GM23248 (cell line): ENCODE data around the gene MPZL1. TPM values are rescaled to one million over a fixed set of nuclear protein-coding genes. Genes with fewer than 3 reads are reported as not detected.

Source experiments
- DNase-seq: peaks from one replicate; pipeline ENCODE4 v3.0.0-alpha.2; 2015
- H2AFZ ChIP-seq: fragments of 200-600 bp; sonication (generic); 2 replicates; pipeline ENCODE4 v1.6.1; 2016; ENCODE audit warnings: antibody characterized with exemption
- H3F3A ChIP-seq: fragments of 200-600 bp; sonication (generic); 2 replicates; pipeline ENCODE4 v1.6.1; 2016; ENCODE audit warnings: mild to moderate bottlenecking, antibody characterized with exemption, mixed run types; ENCODE audit not compliant: insufficient read depth
- H3K27ac ChIP-seq: fragments of 200-600 bp; sonication (generic); 2 replicates; pipeline ENCODE4 v1.5.1; 2016; ENCODE audit warnings: mild to moderate bottlenecking
- H3K27me3 ChIP-seq: fragments of 200-600 bp; sonication (generic); replicated peaks from 2 replicates; pipeline ENCODE4 v1.6.1; 2016; ENCODE audit warnings: mild to moderate bottlenecking; ENCODE audit not compliant: insufficient read depth
- H3K36me3 ChIP-seq: fragments of 200-600 bp; sonication (generic); 2 replicates; pipeline ENCODE4 v1.6.1; 2016; ENCODE audit warnings: low read depth, mild to moderate bottlenecking
- H3K4me1 ChIP-seq: fragments of 200-600 bp; sonication (generic); 2 replicates; pipeline ENCODE4 v1.6.1; 2016; ENCODE audit warnings: mild to moderate bottlenecking; ENCODE audit not compliant: insufficient read depth
- H3K4me2 ChIP-seq: fragments of 200-600 bp; sonication (generic); one replicate; pipeline ENCODE4 v1.6.1; 2016; ENCODE audit warnings: mild to moderate bottlenecking; ENCODE audit not compliant: unreplicated experiment
- H3K4me3 ChIP-seq: fragments of 200-600 bp; sonication (generic); 2 replicates; pipeline ENCODE4 v1.5.1; 2016; ENCODE audit warnings: mild to moderate bottlenecking
- H3K79me2 ChIP-seq: fragments of 200-600 bp; sonication (generic); 2 replicates; pipeline ENCODE4 v1.6.1; 2016; ENCODE audit warnings: mild to moderate bottlenecking; ENCODE audit not compliant: insufficient read depth
- H3K9ac ChIP-seq: fragments of 200-600 bp; sonication (generic); 2 replicates; pipeline ENCODE4 v1.6.1; 2016; ENCODE audit warnings: mild to moderate bottlenecking
- H3K9me2 ChIP-seq: fragments of 200-600 bp; sonication (generic); 2 replicates; pipeline ENCODE4 v1.6.1; 2016; ENCODE audit warnings: mixed run types, mild to moderate bottlenecking, moderate library complexity; ENCODE audit not compliant: insufficient read depth
- H3K9me3 ChIP-seq: fragments of 200-600 bp; sonication (generic); one replicate; pipeline ENCODE4 v1.6.1; 2017; ENCODE audit warnings: low read depth
- H4K20me1 ChIP-seq: fragments of 200-600 bp; sonication (generic); 2 replicates; pipeline ENCODE4 v1.6.0; 2016; ENCODE audit not compliant: insufficient read depth
- EZH2 ChIP-seq: fragments of 200-600 bp; sonication (generic); IDR thresholded peaks from 2 replicates; pipeline ENCODE4 v1.6.1; 2018; ENCODE audit warnings: antibody characterized with exemption, mild to moderate bottlenecking; ENCODE audit not compliant: insufficient read depth, poor library complexity, severe bottlenecking
- EZH2phosphoT487 ChIP-seq: fragments of 200-600 bp; sonication (generic); IDR thresholded peaks from 2 replicates; pipeline ENCODE4 v1.6.1; 2018; ENCODE audit warnings: antibody characterized with exemption, moderate library complexity, mild to moderate bottlenecking, low read depth; ENCODE audit not compliant: insufficient read depth
- WGBS, 2 experiments: methylation state at CpG; one replicate each; pipeline ENCODE4 v1.1.6; 2015 to 2017; ENCODE audit warnings: low lambda C conversion rate in 2 of 2, low coverage in 1 of 2; ENCODE audit errors: missing lambda C conversion rate in 2 of 2; 5-methylcytosine and 5-hydroxymethylcytosine counted together
- in situ Hi-C: fragments of 300-500 bp; cut with MboI; formaldehyde crosslinking; loops from 2 replicates; pipeline ENCODE4 v1.15.0; 2020
- polyA plus RNA-seq: library from polyadenylated mRNA; unstranded; fragments of >200 nt; fragmentation: Nextera tagmentation; extraction: Ambion mirVana; gene quantifications from 2 replicates; pipeline ENCODE4 v1.2.1, GENCODE V29; 2016
- total RNA-seq: library from RNA; depleted of rRNA; stranded (reverse); fragments of >200 nt; shearing (Covaris generic); gene quantifications from 2 replicates; pipeline ENCODE4 v1.2.3, GENCODE V29; 2014

The MPZL1 gene
- total and polyA plus RNA-seq, 2 experiments from 2014 or later = 144 to 284 TPM

DNA sequence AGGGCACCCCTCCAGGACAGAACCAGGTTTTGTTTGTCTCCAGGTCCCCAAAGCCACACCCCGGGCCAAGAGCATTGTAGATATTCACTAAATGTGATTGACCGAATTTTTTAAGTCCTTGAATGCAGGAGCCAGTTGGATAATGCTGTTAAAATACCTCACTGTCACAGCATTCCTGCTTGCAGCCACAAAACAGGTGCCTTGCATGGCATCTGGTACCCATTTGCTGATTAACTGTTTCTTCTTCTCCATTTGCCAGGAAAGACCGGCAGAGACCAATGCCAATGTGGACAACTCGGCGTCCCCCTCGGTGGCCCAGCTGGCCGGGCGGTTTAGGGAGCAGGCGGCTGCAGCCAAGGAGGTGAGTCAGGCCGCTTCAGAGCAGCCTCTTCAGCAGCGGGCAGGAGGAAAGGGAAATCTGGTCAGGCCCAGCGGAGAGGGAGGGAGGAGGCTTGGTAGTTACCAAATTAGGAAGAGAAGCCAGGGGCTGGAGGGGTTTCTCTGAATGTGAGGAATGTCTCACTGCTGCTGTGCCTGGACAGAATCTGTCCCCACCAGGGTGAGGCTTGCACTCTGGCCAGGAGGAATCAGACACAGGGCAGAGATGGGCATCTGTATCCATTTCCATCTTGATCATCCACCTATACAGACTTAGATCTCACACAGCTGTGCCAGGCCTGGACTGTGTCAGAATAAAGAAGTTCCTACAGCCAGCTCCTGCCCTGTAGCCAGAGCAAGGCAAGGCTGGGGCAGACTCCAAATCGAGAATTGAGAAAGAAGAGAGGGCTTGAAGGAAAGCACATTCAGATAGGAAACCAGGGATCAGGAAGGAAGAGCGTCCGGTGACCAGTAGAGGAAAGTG, 37.9 kb upstream of the MPZL1 start:
- H3F3A ChIP-seq = peaks cover 9% of the 10 kb centered on the region
- WGBS, 2 experiments = 65 to 68% methylated on average over 15 of the region's 15 CpGs
- no peak overlapping the region for H2AFZ ChIP-seq
- no peak overlapping the region for H3K27ac ChIP-seq
- no peaks in the 10 kb centered on the region for H3K9me2 ChIP-seq
- no peak overlapping the region for H3K4me2 ChIP-seq
- H3K9ac ChIP-seq = no peak overlapping the region
- no peaks in the 10 kb centered on the region for H3K79me2 ChIP-seq
- H3K27me3 ChIP-seq = no peaks in the 10 kb centered on the region
- DNase-seq = peak; percentile 40
- H4K20me1 ChIP-seq = no peaks in the 10 kb centered on the region
- in situ Hi-C loops = loop anchor here (25.0 kb wide), 3 partner anchors 97 to 597 kb away; partner anchors contain the start of genes GPA33 and STYXL2
- H3K9me3 ChIP-seq = no peaks in the 10 kb centered on the region
- no peaks in the 10 kb centered on the region for H3K36me3 ChIP-seq
- no peaks in the 10 kb centered on the region for H3K4me1 ChIP-seq
- H3K4me3 ChIP-seq = no peak overlapping the region
- TF ChIP-seq EZH2phosphoT487 (no peak), EZH2 (no peak)

- 90 to 92% methylated on average over 5 of the region's 5 CpGs for WGBS, 2 experiments
- no peak overlapping the region for H2AFZ ChIP-seq
- no peaks in the 10 kb centered on the region for H3K9me3 ChIP-seq
- H3K79me2 ChIP-seq = no peaks in the 10 kb centered on the region
- peaks cover 9% of the 10 kb centered on the region for H3K4me1 ChIP-seq
- no peak for DNase-seq
- no peak overlapping the region for H3K4me2 ChIP-seq
- H3K36me3 ChIP-seq = no peaks in the 10 kb centered on the region
- no peak overlapping the region for H3K4me3 ChIP-seq
- H4K20me1 ChIP-seq = no peaks in the 10 kb centered on the region
- no peak overlapping the region for H3K27ac ChIP-seq
- no peaks in the 10 kb centered on the region for H3K27me3 ChIP-seq
- TF ChIP-seq EZH2 (no peak), EZH2phosphoT487 (no peak)
- in situ Hi-C loops = loop anchor here (25.0 kb wide), 3 partner anchors 99 to 599 kb away; partner anchors contain the start of genes GPA33 and STYXL2
- no peaks in the 10 kb centered on the region for H3K9me2 ChIP-seq
- no peak overlapping the region for H3K9ac ChIP-seq
- peaks cover 24% of the 10 kb centered on the region for H3F3A ChIP-seq
Observed at GRCh38 chr1:167685844-167686243, 35.9 kb upstream of the MPZL1 start.

- 10 to 12% methylated on average over 7 of the region's 7 CpGs for WGBS, 2 experiments
- no peak overlapping the region for H3K4me2 ChIP-seq
- H3K4me1 ChIP-seq = peaks cover 9% of the 10 kb centered on the region
- peaks cover 24% of the 10 kb centered on the region for H3F3A ChIP-seq
- H4K20me1 ChIP-seq = no peaks in the 10 kb centered on the region
- peak overlapping the region; percentile 20; the same call in 1 of the 2 replicates for H3K27ac ChIP-seq
- no peaks in the 10 kb centered on the region for H3K9me2 ChIP-seq
- no peaks in the 10 kb centered on the region for H3K79me2 ChIP-seq
- in situ Hi-C loops = loop anchor here (25.0 kb wide), 3 partner anchors 101 to 601 kb away; partner anchors contain the start of genes GPA33 and STYXL2
- H3K36me3 ChIP-seq = no peaks in the 10 kb centered on the region
- peak; percentile 74 for DNase-seq
- no peak overlapping the region; the same call in 1 of the 2 replicates for H2AFZ ChIP-seq
- no peak overlapping the region for H3K4me3 ChIP-seq
- no peak overlapping the region for H3K9ac ChIP-seq
- H3K27me3 ChIP-seq = no peaks in the 10 kb centered on the region
- H3K9me3 ChIP-seq = no peaks in the 10 kb centered on the region
- TF ChIP-seq EZH2phosphoT487 = no peak
- TF ChIP-seq EZH2 = no peak
Observed at GRCh38 chr1:167687919-167688519, 33.8 kb upstream of the MPZL1 start.

DNA sequence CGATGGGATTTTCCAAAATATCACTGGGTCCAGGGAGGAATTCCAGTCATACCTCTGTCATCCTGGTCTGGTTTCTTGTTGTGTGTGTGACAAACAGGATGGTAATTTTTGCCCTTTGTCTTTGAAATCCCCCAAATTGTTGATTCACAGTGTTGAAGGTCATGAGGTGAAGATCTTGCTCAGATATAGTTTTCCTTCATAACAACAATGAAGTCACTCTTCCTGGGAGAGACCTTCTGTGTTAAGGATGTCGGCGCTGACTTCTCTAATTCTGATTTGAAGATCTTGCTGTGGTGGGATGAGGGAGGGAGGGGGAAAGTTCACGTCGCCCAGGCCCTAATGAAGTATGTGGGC, 32.2 kb upstream of the MPZL1 start:
- in situ Hi-C loops = loop anchor here (25.0 kb wide), 3 partner anchors 102 to 602 kb away; partner anchors contain the start of genes GPA33 and STYXL2
- H3K27me3 ChIP-seq = no peaks in the 10 kb centered on the region
- no peaks in the 10 kb centered on the region for H3K79me2 ChIP-seq
- peaks cover 24% of the 10 kb centered on the region for H3F3A ChIP-seq
- no peak overlapping the region for H3K9ac ChIP-seq
- no peaks in the 10 kb centered on the region for H3K36me3 ChIP-seq
- H3K4me3 ChIP-seq = no peak overlapping the region
- H3K4me2 ChIP-seq = peak overlapping the region; percentile 8
- no peaks in the 10 kb centered on the region for H3K9me2 ChIP-seq
- H4K20me1 ChIP-seq = no peaks in the 10 kb centered on the region
- TF ChIP-seq EZH2 = no peak
- no peak for TF ChIP-seq EZH2phosphoT487
- 25 to 33% methylated on average over 5 of the region's 5 CpGs for WGBS, 2 experiments
- H2AFZ ChIP-seq = no peak overlapping the region
- H3K4me1 ChIP-seq = peaks cover 9% of the 10 kb centered on the region
- peak overlapping the region; percentile 45; the same call in 1 of the 2 replicates for H3K27ac ChIP-seq
- no peaks in the 10 kb centered on the region for H3K9me3 ChIP-seq
- peak; percentile 40 for DNase-seq
